Stimulated activated CD8-positive, alpha-beta memory T cell treated with anti-CD3 and anti-CD28 coated beads, Interleukin-7, amount 100 ng/mL, for 4 hours (primary cell): Measurements from ENCODE around the gene MGMT.

Experiments used
- DNase-seq, 2 donors: peaks; one replicate each; pipeline ENCODE4 v3.0.0-alpha.2; 2020; ENCODE audit warnings: low read depth in 2 of 2

The MGMT gene

DNA sequence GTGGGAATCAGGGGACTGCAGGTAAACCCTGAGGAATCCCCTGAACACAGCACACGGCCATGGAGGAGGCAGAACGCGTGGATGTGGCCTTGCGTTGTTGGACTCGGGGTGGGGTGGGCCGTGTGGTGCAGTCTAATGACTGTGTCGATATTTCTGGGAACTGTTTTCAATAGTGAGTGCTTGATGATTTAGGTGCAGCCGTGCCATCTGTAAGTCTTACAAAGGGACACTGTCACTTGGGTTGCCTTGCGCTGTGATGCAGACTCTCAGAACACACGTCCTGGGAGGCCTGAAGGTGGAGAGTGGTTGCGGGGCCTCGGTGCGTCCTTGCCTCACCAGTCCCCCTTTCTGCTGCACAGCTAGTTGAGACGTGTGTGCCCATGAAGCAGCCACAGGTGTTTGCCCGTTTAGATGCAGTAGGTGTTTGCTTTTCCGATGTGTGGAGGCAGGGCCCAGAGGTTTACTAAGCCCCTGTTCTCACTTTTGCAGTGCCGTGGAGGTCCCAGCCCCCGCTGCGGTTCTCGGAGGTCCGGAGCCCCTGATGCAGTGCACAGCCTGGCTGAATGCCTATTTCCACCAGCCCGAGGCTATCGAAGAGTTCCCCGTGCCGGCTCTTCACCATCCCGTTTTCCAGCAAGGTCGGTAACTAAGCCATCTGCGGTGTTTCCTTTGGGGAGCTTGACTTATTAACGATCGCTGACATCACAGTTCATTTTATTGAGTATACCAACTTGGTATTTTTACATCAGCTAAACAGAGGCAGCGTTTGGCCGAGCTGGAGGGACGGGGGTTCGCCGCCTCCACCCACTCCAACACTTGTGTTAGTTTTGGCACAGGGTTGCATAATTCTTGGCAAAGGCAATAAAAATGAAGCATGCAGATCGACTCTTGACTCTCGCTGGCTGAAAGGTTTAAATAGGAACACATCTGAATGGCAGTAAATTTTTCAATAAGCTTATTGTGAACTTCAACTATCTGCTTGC, 240.7 kb downstream of the MGMT start:
- no peak for DNase-seq

DNA sequence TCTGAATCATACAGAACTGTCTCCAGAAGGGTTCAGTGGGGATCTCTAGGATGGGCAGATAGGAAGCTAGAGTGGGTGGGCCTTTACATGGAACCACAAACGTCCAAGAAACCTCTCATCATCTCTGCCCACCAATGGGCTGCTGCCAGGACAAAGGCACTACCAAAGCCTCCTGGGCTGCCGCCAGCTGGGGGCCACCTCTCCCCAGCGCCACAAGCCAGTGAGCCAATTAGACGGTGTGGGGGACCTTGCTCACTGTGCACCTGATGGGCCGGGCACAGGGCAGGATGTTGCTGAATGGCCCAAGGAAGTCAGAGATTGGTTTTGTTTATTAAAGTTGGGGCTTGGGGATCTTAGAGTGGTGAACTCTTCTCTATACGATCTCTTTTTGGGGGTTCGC, 242.1 kb downstream of the MGMT start:
- DNase-seq = no peak

DNA sequence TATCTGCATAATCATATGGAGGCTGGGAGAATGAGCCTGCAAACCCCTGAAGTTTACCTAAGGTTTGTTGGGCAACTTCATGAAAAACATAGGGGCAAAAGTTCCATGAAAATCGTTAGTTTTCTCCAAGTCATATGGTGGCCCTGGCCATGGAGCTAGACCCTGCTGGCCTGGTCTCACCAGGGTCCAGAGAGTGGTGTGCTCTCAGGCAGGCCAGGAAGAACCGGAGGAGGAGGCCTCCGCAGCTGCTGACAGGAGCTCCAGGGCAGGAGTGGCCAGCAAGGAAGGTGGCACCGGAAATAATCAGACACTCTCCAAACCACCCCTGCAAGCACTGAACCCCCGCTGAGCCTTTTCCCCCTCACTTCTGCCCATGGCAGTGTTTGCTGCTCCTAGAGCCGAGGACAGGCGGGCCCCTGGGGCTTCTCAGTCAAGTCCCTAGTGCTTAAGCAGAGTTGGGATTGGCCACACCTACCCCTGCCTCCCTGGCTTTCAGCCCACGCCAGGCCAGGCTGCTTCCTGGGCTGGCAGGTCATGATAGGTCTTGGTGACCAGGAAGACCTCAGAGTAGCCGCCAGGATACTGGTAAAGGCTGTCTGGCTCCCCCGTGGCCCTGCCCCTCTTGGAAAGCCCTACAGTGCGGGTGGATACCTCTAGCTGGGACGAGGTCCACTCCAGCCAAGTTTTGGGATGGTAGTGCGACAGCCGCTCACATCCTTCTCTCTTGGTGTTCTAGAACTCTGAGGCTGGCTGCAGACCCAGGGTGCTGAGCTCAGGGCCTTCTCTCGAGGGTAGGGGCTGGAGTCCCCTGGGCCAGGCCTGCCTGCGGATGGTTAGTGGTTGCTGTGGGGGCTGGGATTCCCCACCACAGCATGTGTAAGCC, 242.8 kb downstream of the MGMT start:
- DNase-seq = no peak

GRCh38 chr10:129710510-129710847, 243.4 kb downstream of the MGMT start:
- DNase-seq = no peak

DNA sequence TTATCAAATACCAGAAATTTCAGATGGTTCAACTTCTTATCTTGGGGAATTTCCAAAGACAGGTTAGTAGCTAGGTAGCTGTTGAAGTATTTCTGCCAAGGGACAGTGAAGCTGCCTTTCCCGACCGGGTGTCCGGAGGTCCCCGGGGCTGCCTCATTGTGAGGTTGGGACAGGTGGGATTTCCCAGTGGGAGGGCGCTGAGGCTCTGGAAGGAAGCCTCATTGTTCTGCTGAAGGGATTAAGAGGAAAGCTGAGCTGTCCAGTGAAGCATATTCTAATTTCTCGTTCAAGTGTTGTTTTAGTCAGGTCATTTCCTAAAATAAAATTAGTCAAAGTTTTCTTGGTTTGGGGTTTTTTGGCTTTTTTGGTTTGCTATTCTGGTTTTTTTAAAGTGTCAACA, 244.2 kb downstream of the MGMT start:
- no peak for DNase-seq

- no peak for DNase-seq
These were observed 245.0 kb downstream of the MGMT start for GRCh38 chr10:129712000-129712399.

- no peak for DNase-seq
These were observed 246.7 kb downstream of the MGMT start for GRCh38 chr10:129713659-129714265.

DNA sequence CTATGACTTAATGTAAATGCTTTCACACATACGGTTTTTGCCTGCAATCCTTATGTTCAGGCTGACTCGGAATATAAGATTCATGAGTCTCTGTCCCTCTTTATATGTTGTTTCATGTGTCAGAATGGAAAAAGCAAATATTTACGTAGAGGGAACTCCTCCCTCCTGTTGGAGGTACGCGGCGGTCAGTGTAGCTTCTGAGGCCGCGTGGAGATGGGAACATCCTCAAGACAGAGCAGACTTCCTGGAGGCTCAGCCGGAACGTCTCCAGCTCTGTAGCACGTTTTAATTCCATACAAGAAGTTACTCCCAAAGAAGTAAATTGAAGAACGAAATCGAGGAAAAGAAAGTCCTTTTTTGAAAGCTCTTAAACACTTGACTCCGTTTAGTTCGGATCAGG, 248.8 kb downstream of the MGMT start:
- DNase-seq = no peak

GRCh38 chr10:129716211-129716681, 249.2 kb downstream of the MGMT start:
- DNase-seq = no peak

- DNase-seq = no peak
These were observed 249.8 kb downstream of the MGMT start for GRCh38 chr10:129716881-129717280.

GRCh38 chr10:129717816-129718547, 250.9 kb downstream of the MGMT start:
- no peak for DNase-seq

DNA sequence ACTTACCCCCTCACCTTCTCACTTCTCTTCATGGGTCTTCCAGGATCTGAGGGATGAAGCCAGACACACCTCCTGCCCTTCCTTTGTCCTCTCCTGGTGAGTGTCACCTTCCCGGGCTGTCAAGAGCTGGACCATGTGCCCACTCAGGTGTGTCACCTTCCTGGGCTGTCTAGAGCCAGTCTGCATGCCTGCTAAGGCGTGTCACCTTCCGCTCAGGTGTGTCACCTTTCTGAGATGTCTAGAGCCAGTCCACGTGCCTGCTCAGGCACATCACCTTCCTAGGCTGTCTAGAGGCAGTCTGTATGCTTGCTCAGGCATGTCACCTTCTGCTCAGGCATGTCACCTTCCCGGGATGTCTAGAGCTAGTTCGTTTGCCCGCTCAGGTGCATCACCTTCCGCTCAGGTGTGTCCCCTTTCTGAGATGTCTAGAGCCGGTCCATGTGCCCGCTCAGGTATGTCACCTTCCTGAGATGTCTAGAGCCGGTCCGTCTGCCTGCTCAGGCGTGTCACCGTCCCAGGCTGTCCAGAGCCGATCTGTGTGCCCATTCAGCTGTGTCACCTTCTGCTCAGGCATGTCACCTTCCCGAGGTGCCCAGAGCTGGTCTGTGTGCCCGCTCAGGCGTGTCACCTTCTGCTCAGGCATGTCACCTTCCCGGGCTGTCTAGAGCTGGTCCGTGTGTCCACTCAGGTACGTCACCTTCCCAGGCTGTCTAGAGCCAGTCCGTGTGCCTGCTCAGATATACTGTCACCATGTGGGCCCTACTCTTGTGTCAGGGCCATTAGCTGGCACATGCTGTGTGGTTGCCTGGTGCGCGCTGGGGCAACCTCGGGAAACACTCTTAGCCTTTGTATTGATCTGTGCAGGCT, 251.7 kb downstream of the MGMT start:
- no peak for DNase-seq

DNA sequence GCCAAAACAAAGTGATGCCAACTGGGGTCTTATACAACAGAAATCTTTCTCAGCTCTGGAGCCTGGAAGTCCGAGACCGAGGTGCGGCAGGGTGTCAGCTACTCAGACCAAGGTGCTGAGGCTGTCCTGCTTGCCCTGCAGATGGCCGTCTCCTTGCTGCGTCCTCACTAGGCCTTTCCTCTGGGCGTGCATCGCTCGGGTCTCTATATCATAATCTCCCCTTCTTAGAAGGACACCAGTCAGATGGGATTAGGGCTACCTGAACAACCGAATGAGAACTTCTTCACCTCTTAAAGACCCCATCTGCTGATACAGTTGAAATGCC, 252.3 kb downstream of the MGMT start:
- no peak for DNase-seq

- DNase-seq = no peak
These were observed 253.0 kb downstream of the MGMT start for GRCh38 chr10:129719889-129720590.

GRCh38 chr10:129725011-129725410, 258.0 kb downstream of the MGMT start:
- DNase-seq = no peak

- no peak for DNase-seq
These were observed 258.4 kb downstream of the MGMT start for GRCh38 chr10:129725482-129725881.

DNA sequence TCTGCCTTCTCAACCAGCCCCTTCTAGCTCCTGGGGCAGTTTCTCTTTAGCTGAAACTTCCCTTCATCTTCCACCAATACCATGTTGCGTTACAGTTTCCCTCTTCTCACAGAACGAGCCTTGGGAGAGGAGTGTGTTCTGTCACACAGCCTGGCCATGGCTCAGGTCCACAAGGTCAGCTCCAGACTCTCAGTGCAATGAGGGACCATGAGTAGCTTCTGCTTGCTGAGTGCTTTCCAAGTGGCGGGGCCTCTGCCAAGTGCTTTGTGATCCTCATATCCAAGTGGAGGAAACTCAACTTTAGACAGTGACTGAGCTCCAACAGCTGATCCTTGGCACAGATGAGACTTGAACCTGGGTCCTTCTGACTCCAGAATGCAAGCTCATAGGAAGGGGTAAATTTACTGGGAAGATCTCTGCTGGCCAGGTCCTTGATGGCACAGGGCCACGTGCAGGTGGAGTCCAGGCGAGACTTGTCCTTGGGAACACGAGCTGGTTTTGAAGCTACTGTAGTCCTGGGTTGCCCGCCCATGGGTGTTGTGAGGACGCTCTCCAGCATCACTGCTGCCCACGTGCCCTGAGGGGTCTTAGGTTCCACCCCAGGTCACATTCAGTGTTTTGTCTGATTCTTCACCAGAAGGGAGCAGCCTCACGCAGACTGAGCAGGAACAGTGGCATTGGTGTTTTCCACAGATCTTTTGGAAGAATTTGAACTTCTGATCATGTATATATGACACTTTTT, 259.0 kb downstream of the MGMT start:
- DNase-seq = no peak

DNA sequence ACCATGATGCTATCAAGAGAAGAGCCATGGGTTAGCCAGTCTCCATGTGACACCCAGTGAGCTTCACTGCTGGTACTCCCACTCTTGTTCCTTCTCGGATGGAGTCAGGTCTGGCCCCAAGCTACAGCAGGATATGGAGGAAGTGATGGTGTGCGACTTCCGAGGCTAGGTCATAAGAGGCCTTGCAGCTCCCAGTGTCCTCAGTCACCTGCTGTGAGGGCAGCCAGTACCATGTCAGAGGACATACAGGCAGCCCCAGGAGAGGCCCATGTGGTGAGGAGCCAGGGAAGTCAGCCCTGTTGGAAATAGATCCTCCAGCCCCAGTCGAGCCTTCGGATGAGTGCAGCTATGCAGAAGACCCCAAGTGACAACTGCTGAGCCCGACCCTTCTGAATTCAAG, 260.0 kb downstream of the MGMT start:
- no peak for DNase-seq

GRCh38 chr10:129727495-129727894, 260.5 kb downstream of the MGMT start:
- DNase-seq = no peak
